ENCODE measurements around the gene MAP3K21.

MAP3K21 gene

GRCh38 chr1:233326811-233327650, 493 bp upstream of the MAP3K21 start:
- peak; percentile 67 for DNase-seq

DNA sequence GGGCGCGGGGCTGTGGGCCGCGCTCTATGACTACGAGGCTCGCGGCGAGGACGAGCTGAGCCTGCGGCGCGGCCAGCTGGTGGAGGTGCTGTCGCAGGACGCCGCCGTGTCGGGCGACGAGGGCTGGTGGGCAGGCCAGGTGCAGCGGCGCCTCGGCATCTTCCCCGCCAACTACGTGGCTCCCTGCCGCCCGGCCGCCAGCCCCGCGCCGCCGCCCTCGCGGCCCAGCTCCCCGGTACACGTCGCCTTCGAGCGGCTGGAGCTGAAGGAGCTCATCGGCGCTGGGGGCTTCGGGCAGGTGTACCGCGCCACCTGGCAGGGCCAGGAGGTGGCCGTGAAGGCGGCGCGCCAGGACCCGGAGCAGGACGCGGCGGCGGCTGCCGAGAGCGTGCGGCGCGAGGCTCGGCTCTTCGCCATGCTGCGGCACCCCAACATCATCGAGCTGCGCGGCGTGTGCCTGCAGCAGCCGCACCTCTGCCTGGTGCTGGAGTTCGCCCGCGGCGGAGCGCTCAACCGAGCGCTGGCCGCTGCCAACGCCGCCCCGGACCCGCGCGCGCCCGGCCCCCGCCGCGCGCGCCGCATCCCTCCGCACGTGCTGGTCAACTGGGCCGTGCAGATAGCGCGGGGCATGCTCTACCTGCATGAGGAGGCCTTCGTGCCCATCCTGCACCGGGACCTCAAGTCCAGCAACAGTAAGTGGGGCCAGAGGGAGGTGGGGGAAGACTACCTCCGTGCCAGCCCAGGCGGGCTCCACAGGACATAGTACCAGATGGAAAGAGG, 808 bp downstream of the MAP3K21 start:
- DNase-seq = no peak

DNA sequence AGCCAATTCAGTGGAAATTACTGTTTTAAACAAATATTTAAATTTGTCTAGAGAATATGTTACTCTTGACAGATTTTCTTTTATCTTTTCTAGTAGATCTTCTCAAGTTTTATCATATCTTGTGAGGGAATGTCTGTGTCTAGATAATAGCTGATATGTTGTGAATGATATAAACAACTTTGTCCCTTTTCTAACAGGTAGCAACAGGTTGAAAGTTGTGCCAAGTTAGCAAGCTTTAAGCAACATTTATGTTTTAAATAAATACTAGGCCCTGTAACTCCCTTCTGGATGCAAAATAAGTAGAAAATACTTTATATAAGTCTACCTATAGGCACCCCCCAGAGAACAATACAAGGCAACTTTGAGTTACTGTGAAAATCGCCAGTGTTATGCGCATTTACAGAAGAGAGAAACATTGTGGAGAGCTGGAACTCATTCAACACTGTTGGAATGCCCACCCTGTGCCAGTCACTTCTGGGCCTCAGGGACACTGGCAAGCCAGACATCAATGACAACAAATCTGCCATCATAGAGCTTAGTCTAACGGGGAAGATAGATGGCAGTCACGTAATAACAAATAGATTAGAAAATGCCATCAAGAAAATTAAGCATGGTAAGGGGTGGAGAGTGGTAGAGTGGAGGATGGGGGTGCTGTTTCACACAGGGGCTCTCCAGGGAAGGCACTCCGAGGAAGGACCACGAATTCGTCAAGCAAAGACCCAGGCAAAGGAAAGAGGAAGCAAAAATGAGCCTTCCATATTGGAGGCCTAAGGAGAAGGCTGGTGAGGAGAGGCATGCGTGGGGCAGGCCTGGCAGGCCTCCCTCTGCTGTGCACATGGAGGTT, 4.4 kb downstream of the MAP3K21 start:
- no peak for DNase-seq

DNA sequence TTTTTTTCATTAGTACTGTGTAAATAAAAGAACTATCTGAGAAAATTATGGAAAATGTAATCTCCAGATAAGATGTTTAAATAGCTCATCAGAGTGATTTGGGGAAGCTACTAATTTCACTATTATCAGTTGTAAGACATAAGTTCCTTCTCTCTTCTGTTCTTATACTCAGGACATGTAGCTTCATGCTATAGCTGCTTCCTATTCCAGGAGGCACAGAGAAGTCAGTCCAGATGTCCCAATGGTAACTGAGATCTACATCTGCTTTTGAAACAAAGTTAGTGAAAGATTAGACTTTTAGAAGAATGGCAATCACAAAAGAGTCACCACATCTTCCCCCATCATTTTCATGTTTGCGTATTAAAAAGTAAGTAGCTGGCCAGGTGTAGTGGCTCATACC, 5.6 kb downstream of the MAP3K21 start:
- no peak for DNase-seq

DNA sequence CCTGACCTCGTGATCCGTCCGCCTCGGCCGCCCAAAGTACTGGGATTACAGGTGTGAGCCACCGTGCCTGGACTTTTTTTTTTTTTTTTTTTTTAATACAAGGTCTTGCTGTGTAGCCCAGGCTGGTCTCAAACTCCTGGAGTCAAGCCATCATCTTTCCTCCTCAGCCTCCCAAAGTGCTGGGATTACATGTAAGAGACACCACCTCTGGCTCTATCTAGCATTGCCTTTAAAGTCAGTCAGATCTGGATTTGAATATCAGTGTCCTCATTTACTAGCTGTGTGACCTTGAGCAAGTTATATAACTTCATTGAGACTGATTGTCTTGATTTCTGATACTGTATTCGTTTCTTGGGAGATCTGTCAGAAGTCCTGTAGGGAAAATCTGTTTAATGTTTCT, 6.6 kb downstream of the MAP3K21 start:
- DNase-seq = no peak

GRCh38 chr1:233336554-233337456, 9.3 kb downstream of the MAP3K21 start:
- no peak for DNase-seq

DNA sequence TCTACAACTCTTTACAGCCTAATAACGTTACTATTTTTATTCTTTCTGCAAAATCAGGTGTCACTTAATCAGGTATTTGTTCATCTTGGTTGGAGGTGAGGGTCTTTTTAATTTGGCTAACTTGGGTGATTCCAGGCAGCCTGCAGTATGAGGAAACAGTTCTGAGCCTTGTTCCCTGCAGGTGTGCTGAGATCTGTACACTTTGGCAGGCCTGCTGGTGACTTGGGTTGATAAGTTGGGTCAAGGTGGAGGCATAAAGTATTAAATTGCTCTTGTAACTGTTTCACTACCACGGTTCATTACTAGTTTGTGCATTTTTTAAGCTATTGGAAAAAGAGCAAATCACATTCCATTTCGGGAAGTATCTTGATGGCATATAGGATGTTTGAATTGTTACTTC, 10.0 kb downstream of the MAP3K21 start:
- DNase-seq = no peak

- no peak for DNase-seq
These were observed 10.6 kb downstream of the MAP3K21 start for GRCh38 chr1:233338102-233338501.

GRCh38 chr1:233340031-233340555, 12.6 kb downstream of the MAP3K21 start:
- no peak for DNase-seq

DNA sequence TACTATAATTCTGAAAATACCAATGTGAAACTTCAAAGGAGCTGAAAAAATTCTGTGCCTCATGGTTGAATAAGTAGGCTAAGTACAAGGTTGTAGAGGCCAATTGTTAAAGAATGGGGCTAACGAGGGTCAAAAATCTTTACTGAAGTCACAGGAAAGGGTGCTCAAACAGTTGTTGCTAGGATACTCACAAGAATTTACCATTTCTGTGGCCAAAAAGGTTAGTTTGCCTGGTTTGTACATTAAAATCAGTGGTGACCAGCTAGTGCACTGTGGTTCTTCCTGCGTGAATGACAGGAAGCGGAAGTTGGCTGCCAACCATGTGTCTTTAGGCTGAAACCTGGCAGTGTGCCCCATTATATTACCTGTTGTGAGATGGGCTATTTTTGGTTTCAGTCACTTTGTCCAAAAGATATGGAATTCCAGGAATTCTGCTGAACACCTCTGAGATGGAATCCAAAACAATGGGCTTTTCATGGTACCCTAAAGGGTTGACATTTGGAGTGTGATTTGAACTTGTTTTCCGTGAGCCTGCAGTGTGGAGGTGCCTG, 13.5 kb downstream of the MAP3K21 start:
- DNase-seq = no peak

DNA sequence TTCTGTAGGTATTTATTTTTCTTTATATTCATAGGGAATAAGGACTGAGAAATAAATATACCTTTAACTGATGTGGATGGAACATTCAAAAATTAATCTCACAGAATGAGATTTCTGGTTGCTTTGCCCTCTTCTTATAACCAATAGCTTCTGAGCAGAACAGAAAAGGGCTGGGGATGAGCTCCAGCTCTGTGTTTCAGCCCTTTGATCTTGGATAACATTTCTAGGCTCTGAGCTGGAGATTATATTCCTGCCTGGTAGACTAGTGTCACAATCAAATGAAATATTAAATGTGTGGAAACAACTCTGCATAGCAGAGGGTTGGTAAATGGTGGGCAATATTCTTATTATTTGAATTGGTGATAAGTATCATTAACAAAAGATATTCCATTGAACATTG, 14.6 kb downstream of the MAP3K21 start:
- DNase-seq = no peak

DNA sequence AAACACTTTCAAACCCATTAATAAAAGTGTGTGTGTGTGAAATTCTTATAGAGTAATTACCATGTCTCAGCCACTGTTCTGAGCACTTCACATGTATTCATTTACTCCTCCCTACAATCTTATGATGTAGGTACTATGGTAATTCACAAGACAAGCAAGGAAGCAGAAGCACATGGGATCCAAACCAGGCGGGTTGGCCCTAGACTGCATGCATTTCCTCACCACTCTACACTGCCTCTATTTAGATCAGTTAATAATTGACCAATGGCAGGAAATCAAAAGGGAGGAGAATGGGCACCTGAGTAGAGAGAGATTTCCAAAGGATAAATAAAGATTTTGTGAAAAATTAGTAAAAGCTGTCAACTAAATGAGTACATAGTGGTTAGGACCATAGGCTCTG, 15.7 kb downstream of the MAP3K21 start:
- DNase-seq = no peak

DNA sequence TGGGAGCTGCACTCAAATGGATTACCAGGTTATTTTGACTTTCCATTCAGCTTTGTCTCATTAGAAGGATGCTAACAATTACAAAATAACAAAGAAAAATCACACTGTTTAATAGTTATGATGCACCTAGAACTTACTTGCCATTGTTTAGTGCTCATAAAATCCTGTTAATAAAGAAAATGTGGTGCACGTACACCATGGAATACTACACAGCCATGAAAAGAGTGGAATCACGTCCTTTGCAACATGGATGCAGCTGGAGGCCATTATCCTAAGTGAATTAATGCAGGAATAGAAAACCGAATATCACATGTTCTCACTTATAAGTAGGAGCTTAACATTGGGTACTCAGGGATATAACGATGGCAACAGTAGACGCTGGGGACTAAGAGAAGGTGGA, 19.8 kb downstream of the MAP3K21 start:
- DNase-seq = no peak

GRCh38 chr1:233349137-233349536, 21.6 kb downstream of the MAP3K21 start:
- no peak for DNase-seq

DNA sequence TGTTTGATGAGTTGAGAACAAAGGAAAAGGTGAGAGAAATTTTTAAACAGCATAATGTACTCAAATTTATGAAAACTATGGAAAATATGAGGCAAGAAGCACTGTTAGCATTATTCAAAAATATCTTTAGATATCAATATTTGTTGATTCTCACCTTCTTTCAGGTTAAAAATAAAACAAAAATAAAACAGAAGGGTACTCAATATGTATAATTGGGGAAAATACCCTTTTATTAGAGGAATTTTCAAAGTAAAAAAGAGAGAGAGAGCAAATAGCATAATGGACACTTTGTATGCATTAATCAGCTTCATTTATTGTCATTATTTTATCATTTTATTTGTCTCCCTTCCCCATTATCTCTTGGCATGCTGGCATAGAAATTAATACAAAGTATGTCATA, 27.5 kb downstream of the MAP3K21 start:
- DNase-seq = no peak

DNA sequence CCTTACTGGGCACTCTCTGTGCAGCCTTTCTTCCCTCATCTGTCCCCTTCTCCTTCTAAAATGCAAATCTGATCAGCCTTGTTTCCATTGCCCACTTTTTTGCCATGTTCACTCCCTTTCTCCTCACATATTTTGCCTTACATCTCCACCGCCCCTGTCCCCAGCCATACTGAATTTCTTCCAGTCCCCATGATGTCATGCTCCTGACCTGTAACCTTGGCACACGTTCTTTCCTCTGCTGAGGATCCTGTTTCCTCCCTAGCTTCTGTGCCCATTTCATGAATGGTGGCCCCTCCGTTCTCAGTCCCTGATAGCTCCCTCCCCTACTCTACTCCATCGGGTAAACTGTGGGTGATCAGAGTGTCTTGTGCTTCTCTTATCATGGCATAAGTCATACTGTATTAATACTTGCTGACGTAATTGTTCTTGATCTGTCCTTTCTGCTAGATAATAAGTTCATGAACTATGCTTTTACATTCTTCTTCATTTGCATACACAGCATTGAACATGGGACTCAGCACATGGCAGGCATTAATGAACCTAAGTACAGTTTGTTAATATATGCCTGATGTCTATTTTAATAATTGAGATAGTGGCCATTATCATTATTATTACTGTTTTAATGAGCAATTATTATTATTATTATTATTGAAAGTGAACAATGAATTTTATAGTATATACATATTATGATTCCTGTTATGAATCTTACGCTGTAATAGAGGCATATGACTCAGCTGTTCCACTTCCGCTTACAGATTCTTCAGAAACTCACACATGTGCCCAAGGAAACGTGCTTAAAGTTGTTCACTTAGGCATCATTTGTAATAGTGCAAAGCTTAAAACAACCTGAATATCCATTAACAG, 28.5 kb downstream of the MAP3K21 start:
- no peak for DNase-seq

DNA sequence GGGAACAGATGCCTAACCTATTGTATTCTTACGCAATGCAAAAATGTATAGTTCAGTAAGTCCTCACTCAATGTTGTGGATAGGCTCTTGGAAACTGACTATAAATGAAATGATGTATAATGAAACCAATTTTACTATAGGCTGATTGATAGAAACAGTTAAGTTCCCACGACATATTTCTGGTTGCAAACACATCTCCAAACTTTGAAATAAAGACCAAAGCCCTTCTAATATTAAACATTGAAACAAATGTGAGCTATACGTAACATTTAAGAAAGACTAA, 29.1 kb downstream of the MAP3K21 start:
- no peak for DNase-seq

- no peak for DNase-seq
These were observed 30.3 kb downstream of the MAP3K21 start for GRCh38 chr1:233357595-233358397.

- DNase-seq = no peak
These were observed 31.9 kb downstream of the MAP3K21 start for GRCh38 chr1:233359431-233359830.

DNA sequence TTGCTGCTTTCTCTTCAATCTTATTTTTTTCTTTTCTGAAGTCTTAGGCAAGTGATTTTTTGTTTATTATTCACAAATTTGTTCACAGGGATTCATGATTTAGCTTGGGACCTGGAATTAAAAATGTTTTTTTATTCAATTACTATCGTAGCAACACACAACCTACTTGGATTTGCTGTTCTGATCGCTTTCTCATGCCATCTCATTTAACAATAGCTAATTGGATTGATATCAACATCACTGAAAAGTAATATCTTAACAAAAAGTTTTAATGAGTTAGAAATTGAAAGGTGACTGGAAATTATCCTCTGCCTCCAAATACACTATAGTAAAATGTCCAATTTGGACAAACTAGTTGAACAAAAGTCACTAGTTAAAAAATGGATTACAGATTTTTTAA, 32.4 kb downstream of the MAP3K21 start:
- DNase-seq = no peak
